PFSK-1 (cell line): ENCODE measurements around the gene KAZN.

ENCODE experiments used
- POLR2AphosphoS5 ChIP-seq: IDR thresholded peaks from 2 replicates; pipeline ENCODE4 v1.6.1; 2012; ENCODE audit warnings: low read depth, mild to moderate bottlenecking, control low read depth, low read length, moderate library complexity
- SIN3A ChIP-seq: IDR thresholded peaks from 2 replicates; pipeline ENCODE4 v1.6.1; 2012; ENCODE audit warnings: mild to moderate bottlenecking, low read length, moderate library complexity, borderline replicate concordance; ENCODE audit not compliant: insufficient read depth
- TAF1 ChIP-seq: IDR thresholded peaks from 2 replicates; pipeline ENCODE4 v1.6.1; 2012; ENCODE audit warnings: low read length, control low read depth, borderline replicate concordance; ENCODE audit not compliant: insufficient read depth

DNA sequence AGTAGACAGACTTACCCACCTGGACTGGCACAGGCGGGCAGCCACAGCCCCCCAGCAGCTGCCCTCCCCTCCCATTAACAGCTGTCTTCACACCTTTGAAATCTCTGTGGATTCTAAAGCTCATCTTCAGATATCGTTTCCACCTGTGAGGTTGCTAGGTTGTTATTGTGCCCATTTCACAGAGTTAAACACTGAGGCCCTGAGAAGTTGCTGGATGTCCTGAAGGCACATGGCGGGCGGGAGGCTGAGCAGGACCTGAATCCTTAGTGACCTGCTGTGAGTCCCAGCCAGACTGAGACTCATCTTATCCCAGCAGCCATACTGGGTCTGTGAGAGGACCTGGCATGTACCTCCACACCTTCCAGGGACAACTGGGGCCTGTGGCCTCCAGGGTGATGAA, 420.3 kb downstream of the KAZN start:
- TF ChIP-seq SIN3A (no peak), TAF1 (no peak), POLR2AphosphoS5 (no peak)
